HG03378 (cell line): ENCODE results near the gene KIAA0825.

Experiments
- ATAC-seq: cut with Tn5 transposase; IDR thresholded peaks from one replicate; pipeline ENCODE4 v1.9.1; 2021; ENCODE audit warnings: mild to moderate bottlenecking, moderate library complexity; ENCODE audit not compliant: unreplicated experiment

KIAA0825 gene

GRCh38 chr5:94111209-94112004 is 507.0 kb downstream of the KIAA0825 start:
- peak; percentile 100 for ATAC-seq

- no peak for ATAC-seq
Observed at GRCh38 chr5:94103514-94104245, 514.7 kb downstream of the KIAA0825 start.
